Measurements from ENCODE around the gene ZNF385B. TPM values are rescaled to one million over a fixed set of nuclear protein-coding genes. Genes with fewer than 3 reads are reported as not detected.

Gene ZNF385B
- polyA plus RNA-seq, 3 donors from 2014 or later: not detected

DNA sequence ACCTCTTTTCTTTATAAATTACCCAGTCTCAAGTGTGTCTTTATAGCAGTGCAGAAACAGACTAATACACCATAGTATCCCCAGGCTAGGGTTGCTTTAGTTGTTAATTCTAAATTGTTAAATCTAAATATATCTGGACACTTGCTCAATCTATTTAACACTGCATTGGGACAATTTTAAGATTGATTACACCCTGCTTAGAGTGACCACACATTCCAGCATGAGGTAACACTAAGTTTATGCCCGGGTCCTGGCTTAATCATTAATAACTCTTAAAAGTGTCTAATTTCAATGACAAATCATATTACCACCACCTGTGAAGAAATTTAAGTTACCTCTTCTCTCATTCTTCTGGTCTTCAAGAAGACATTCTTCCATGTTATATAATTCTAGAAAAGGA lies 131.4 kb downstream of the ZNF385B start:
- no peak for DNase-seq
- Mint-ChIP-seq H3K4me1 (no peaks in the 10 kb centered on the region), H3K27ac (no peak overlapping the region), H3K4me3 (no peak overlapping the region), H3K36me3 (no peaks in the 10 kb centered on the region), H3K9me3 (peaks cover 0 to 4% (median 0%) of the 10 kb centered on the region in 6 donors), H3K27me3 (ENCODE audit: low read depth in 3 of 3) (peaks cover 0 to 3% (median 0%) of the 10 kb centered on the region in 3 donors)

DNA sequence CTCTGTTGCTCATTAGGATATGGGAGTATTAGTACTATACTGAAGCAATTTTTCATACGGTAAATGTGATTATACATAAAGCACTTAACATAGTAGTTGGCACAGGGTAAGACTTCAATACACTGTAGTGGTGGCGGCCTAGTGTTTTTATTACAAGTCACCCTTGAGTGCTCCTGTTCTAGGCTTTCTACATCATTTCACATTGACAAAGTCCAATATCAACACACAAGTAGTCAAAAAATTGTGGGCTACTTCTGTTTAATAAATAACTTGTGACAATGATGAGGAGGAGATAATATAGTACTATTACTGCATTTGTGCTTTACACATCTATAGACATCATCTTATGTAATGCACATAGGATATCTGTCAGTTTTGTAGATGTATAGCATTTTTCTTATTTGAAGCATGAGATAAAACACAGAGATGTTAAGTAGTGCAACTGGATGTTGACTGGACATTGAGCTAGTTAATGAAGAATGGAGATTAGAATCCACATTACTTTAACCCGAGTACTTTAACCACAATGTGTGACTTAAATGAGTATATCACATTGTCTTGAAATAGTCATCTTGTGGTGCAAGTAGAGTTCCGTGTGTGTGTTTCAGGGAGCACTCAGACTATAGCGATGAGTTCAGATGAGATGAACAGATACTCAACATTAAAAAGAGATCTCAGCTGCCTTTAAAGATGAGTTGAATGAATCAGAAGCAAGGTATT lies 134.8 kb downstream of the ZNF385B start:
- no peaks in the 10 kb centered on the region for H3K4me1 Mint-ChIP-seq

DNA sequence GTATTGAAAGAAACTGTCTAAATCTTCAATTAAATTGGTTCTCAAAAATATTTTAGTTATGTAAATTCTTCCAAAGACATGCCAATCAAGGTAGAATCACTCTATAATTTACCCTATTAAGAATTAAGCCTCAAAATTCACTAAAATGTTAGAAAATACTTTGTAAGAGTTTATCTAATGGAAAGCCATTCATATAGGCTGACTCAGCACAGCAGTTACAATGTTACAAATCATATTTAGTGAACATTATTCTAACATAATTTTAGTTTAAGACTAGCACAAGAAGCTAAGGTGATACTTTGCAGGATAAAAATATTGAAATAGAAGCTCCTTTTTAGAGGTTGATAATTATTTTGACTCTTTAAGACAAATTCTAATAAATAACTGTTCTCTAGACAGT lies 137.0 kb downstream of the ZNF385B start:
- no peaks in the 10 kb centered on the region for H3K36me3 Mint-ChIP-seq
- H3K27me3 Mint-ChIP-seq (ENCODE audit: low read depth in 3 of 3): peaks cover 0 to 3% (median 0%) of the 10 kb centered on the region in 3 donors
- no peak for DNase-seq
- no peaks in the 10 kb centered on the region for H3K4me1 Mint-ChIP-seq
- H3K27ac Mint-ChIP-seq: no peak overlapping the region
- no peaks in the 10 kb centered on the region for H3K9me3 Mint-ChIP-seq
- no peak overlapping the region for H3K4me3 Mint-ChIP-seq

More for the DNA sequence above, 134.8 kb downstream of the ZNF385B start:
- Mint-ChIP-seq H3K27me3 (ENCODE audit: low read depth in 3 of 3) (peaks cover 0 to 3% (median 0%) of the 10 kb centered on the region in 3 donors), H3K36me3 (no peaks in the 10 kb centered on the region), H3K4me3 (no peak overlapping the region), H3K27ac (no peak overlapping the region), H3K9me3 (peaks cover 0 to 4% (median 0%) of the 10 kb centered on the region in 6 donors)
- no peak for DNase-seq

DNA sequence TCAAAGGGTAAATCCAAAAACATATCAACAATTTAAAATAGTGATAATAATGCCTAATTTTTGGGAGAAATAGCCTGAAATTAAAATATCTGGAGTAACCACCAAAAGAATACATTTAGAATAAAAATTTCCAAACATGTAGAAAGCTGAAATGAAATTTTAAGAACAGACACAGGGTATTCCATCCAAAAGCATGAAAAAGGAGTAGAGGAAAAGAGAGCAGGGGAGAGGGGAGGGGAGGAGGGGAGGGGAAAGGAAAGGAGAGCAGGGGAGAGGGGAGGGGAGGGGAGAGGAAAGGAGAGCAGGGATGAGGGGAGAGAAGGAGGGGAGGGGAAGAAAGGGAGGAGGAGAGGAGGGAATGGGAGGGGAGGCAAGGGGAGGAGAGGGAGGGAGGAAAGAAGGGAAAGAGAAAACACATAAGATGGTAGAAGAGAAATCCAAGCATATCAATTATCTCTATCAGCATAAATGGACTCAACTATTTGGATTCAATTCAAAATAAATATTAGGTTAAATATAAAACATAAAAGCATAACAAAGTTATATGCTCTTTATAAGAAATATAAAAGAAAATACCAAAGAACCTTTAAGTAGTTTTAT lies 141.1 kb downstream of the ZNF385B start:
- H3K4me1 Mint-ChIP-seq: no peaks in the 10 kb centered on the region
- no peak overlapping the region for H3K27ac Mint-ChIP-seq
- H3K36me3 Mint-ChIP-seq: no peaks in the 10 kb centered on the region
- H3K27me3 Mint-ChIP-seq (ENCODE audit: low read depth in 3 of 3): no peaks in the 10 kb centered on the region
- peaks cover 0 to under 1% (median 0%) of the 10 kb centered on the region in 6 donors for H3K9me3 Mint-ChIP-seq
- no peak overlapping the region for H3K4me3 Mint-ChIP-seq
- no peak for DNase-seq

DNA sequence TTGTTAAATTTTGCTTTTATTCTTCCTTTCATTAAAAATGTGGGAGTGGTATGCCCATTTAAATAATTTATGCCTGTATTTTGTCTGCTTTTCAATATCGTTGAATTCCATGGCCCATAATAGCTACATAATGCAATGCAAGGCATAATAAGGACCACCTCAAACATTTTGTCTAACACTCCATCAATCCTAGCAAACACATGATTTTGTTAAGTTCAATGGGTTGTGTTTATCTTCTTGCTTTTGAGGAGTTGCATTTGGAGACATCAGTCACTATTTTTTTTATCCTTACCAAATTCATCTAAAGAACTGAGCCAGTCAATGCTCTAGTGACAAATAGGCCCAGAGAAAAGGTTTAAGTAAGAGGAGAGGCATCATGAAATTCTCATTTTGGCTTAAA lies 145.5 kb downstream of the ZNF385B start:
- Mint-ChIP-seq H3K4me3 (no peak overlapping the region), H3K36me3 (no peaks in the 10 kb centered on the region), H3K9me3 (peaks cover 0 to 8% (median 0%) of the 10 kb centered on the region in 6 donors), H3K27me3 (ENCODE audit: low read depth in 3 of 3) (no peaks in the 10 kb centered on the region), H3K4me1 (no peaks in the 10 kb centered on the region), H3K27ac (no peak overlapping the region)
- DNase-seq: no peak

DNA sequence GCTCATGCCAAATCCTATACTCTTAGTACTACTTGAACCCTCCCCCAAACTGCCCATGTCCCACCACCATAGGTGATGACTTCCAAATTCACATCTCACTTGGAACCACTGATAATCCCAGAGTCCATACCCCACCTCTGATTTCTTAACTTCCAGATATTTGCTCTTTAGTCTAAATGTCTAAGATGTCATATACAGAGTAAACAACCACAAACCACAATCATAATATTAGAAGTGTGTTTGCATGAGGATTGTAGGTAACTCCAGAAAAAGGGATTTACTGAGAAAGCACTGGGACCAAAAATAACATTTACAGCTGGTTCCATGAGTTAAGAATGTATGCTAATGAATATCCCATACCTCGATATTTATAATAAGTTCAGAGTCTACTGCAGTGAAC lies 146.2 kb downstream of the ZNF385B start:
- peaks cover 0 to 8% (median 0%) of the 10 kb centered on the region in 6 donors for H3K9me3 Mint-ChIP-seq
- no peak overlapping the region for H3K4me3 Mint-ChIP-seq
- no peaks in the 10 kb centered on the region for H3K36me3 Mint-ChIP-seq
- no peak overlapping the region for H3K27ac Mint-ChIP-seq
- H3K27me3 Mint-ChIP-seq (ENCODE audit: low read depth in 3 of 3): no peaks in the 10 kb centered on the region
- H3K4me1 Mint-ChIP-seq: no peaks in the 10 kb centered on the region
- DNase-seq: no peak

DNA sequence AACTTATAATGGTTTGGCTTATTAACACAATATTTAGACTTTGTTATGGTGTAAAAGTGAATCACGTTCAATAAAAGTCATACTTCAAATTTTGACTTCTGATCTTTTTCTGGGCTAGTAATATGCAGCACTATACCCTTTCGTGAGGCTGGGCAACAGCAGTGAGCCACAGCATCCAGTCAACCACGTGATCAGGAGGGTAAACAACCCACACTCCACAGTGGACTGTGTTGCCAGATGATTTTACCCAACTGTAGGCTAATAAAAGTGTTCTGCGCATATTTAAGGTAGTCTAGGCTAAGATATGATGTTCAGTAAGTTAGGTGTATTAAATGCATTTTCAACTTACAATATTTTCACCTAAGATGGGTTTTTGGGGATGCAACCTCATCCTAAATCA lies 148.6 kb downstream of the ZNF385B start:
- no peaks in the 10 kb centered on the region for H3K36me3 Mint-ChIP-seq
- H3K4me1 Mint-ChIP-seq: no peaks in the 10 kb centered on the region
- H3K9me3 Mint-ChIP-seq: peaks cover 0 to 8% (median 0%) of the 10 kb centered on the region in 6 donors
- no peaks in the 10 kb centered on the region for H3K27me3 Mint-ChIP-seq (ENCODE audit: low read depth in 3 of 3)
- no peak overlapping the region for H3K27ac Mint-ChIP-seq
- DNase-seq: no peak
- no peak overlapping the region for H3K4me3 Mint-ChIP-seq

DNA sequence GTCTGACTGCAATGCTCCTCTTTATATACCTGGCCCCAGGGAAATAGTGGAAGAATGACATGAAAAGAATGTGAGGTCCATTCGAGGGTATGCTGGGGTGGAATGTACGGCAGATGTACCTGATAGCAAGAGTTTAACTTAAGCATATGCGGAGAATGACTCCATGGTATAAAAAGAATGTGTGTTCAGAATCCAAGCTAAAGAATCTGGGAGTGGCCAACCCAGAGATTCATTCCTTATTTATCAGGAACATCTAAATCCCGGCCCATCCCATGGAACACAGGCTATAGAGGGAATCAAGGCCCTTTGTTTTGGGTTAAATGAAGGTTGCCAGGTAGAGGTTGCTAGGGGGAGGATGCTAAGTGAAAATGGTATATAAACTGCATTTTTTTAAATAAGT lies 150.0 kb downstream of the ZNF385B start:
- Mint-ChIP-seq H3K9me3 (peaks cover 0 to 8% (median 0%) of the 10 kb centered on the region in 6 donors), H3K27me3 (ENCODE audit: low read depth in 3 of 3) (no peaks in the 10 kb centered on the region), H3K4me1 (no peaks in the 10 kb centered on the region), H3K4me3 (no peak overlapping the region), H3K27ac (no peak overlapping the region), H3K36me3 (no peaks in the 10 kb centered on the region)
- no peak for DNase-seq

DNA sequence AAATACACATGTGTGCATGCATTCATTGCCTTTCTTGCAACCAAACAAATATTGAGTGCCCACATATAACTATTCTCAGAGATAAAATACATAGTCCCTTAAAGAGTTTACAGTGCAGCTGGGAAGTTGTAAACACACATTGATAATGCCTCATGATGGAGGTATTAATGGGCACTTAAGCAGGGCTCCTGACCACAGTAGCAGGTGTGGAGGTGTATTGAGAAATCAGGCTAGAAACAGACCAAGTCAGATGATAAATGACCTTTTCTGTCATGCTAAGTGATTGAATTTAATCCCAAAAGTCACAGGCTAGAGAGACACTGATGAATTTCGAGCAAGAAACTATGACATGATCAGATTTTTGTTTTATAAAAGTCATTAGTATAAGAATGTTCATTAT lies 157.7 kb downstream of the ZNF385B start:
- Mint-ChIP-seq H3K27me3 (ENCODE audit: low read depth in 3 of 3) (peaks cover 0 to 2% (median 0%) of the 10 kb centered on the region in 3 donors), H3K9me3 (peaks cover 0 to 9% (median 2%) of the 10 kb centered on the region in 6 donors), H3K36me3 (no peaks in the 10 kb centered on the region), H3K4me1 (no peaks in the 10 kb centered on the region), H3K27ac (no peak overlapping the region), H3K4me3 (no peak overlapping the region)
- DNase-seq: no peak

DNA sequence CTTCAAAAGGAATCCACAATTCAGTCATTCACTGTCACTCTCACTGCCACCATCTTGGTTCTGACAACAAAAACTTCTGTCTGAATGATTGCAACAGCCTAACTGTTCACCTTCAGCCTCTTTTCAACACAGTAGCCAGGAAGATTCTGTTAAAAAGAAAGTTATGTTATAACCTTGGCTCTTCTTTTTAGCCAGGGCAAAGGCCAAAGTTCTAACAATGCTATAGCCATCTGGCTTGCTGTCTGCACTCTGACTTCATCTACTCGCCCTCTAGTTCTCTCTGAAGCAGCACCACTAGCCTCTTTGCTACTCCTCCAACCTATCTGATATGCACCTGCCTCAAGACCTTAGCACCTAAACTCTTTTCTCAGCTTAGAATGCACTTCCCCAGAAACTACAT lies 158.5 kb downstream of the ZNF385B start:
- Mint-ChIP-seq H3K9me3 (peaks cover 0 to 9% (median 2%) of the 10 kb centered on the region in 6 donors), H3K27ac (no peak overlapping the region), H3K36me3 (no peaks in the 10 kb centered on the region), H3K27me3 (ENCODE audit: low read depth in 3 of 3) (peaks cover 0 to 2% (median 0%) of the 10 kb centered on the region in 3 donors), H3K4me1 (no peaks in the 10 kb centered on the region), H3K4me3 (no peak overlapping the region)
- no peak for DNase-seq

DNA sequence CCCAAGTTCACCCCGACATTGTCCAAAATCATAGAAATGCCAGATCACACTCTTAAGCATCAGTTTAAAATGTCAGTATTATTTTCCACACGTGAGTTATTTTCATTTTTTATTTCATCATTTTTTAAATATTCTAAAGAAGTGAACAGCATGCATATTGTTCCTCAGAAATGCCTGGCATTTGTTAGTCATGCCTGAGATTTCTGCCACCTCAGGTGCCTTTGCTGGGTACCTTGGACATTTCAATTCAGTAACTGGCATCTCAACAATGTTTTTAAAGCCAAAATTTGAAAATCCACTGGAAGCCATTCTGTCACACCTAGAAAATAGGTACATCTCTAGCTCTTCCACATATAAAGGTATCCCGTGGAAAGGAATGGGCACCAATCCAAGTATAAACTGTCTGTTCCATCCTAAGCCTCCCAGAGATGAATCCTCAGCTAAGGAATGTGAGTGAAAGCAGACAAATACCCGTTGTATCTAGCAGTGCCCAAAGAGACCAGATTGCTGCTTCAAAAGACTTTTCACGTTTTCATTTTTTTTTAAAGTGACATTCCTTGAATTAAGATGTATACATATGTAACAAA lies 159.8 kb downstream of the ZNF385B start:
- no peak overlapping the region for H3K27ac Mint-ChIP-seq
- no peak overlapping the region for H3K4me3 Mint-ChIP-seq
- H3K9me3 Mint-ChIP-seq: peaks cover 0 to 9% (median 2%) of the 10 kb centered on the region in 6 donors
- DNase-seq: no peak
- H3K36me3 Mint-ChIP-seq: no peaks in the 10 kb centered on the region
- H3K27me3 Mint-ChIP-seq (ENCODE audit: low read depth in 3 of 3): peaks cover 0 to 2% (median 0%) of the 10 kb centered on the region in 3 donors
- H3K4me1 Mint-ChIP-seq: no peaks in the 10 kb centered on the region

DNA sequence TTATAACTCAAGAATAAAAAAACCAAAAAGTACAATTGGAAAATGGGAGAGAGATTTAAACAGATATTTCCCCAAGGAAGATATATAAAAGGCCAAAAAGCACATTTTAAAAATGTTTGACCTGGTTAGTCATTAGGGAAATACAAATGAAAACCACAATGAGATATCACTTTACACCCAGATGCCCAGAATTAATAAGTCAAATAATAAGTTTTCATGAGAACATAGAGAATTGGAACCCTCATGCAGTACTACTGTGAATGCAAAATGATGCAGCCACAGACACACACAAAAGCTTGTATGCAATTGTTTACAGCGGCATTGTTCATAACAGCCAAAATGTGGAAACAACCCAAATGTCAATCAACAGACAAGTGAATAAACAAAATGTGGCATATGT lies 165.9 kb downstream of the ZNF385B start:
- no peak overlapping the region for H3K4me3 Mint-ChIP-seq
- no peaks in the 10 kb centered on the region for H3K4me1 Mint-ChIP-seq

DNA sequence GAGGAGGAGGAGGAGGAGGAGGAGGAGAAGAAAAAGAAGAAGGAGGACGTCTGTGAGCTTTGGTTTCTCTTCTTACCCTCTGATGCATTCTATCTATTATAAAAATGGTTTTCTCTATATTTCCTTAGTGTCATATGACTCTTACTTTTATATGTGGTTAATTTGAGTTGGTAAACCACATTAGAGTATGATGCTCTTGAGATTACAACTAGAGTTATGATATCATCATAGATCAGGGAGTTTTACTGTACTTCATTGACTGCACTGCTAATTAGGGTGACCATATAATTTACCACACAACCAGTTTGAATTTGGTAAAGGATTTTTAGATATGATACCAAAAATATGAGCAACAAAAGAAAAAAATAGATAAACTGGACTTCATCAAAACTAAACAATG lies 166.4 kb downstream of the ZNF385B start:
- Mint-ChIP-seq H3K4me3 (no peak overlapping the region), H3K27ac (no peak overlapping the region), H3K4me1 (no peaks in the 10 kb centered on the region), H3K9me3 (peaks cover 1 to 7% (median 3%) of the 10 kb centered on the region in 6 donors), H3K27me3 (ENCODE audit: low read depth in 3 of 3) (peaks cover 0 to 1% (median 0%) of the 10 kb centered on the region in 3 donors), H3K36me3 (no peaks in the 10 kb centered on the region)
- DNase-seq: no peak

More for the DNA sequence above, 165.9 kb downstream of the ZNF385B start:
- Mint-ChIP-seq H3K27ac (no peak overlapping the region), H3K36me3 (no peaks in the 10 kb centered on the region), H3K27me3 (ENCODE audit: low read depth in 3 of 3) (peaks cover 0 to 1% (median 1%) of the 10 kb centered on the region in 3 donors), H3K9me3 (peaks cover 1 to 8% (median 6%) of the 10 kb centered on the region in 6 donors)
- no peak for DNase-seq

DNA sequence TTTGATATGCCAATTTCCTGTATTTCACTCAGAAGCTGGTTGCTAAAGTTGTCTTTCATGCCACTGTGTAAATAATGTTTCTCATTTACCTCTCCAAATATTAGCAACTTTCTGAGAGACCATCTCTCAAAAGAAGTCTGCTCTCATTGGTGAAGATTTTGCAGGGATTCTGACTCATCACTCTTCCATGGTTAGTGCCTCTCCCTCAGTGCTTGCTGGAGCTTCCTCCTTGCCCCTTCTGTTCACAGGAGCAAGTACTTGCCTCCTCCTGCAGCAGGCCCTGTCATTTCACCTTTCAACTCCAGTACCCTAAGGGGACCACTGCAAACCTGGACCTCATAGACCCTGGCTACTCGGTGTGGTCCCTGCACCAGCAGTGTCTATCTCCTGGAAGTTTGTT lies 168.8 kb downstream of the ZNF385B start:
- H3K36me3 Mint-ChIP-seq: no peaks in the 10 kb centered on the region
- peaks cover 0 to 1% (median 0%) of the 10 kb centered on the region in 3 donors for H3K27me3 Mint-ChIP-seq (ENCODE audit: low read depth in 3 of 3)
- peaks cover 0 to 11% (median 5%) of the 10 kb centered on the region in 6 donors for H3K9me3 Mint-ChIP-seq
- no peak overlapping the region for H3K4me3 Mint-ChIP-seq
- H3K4me1 Mint-ChIP-seq: no peaks in the 10 kb centered on the region
- no peak for DNase-seq
- no peak overlapping the region for H3K27ac Mint-ChIP-seq

All from immature natural killer cell (primary cell).